Sigmoid colon (tissue), 4 donors: ENCODE data around the gene MKI67.

Source experiments
- EP300 ChIP-seq, 4 donors: sonication (generic); formaldehyde crosslinking; IDR thresholded peaks; one replicate each; pipeline ENCODE4 v1.6.1; 2017; ENCODE audit warnings: antibody characterized with exemption in 4 of 4
- POLR2A ChIP-seq, 2 donors: fragments of 450-650 bp; IDR thresholded peaks; one replicate each; pipeline ENCODE4 v1.6.1; 2016; ENCODE audit warnings: antibody characterized with exemption in 2 of 2, mild to moderate bottlenecking in 2 of 2, moderate library complexity in 2 of 2
- TF ChIP-seq, protein P1 (sequence below), 4 experiments: fragments of 450-650 bp in 3 of 4; fragments of 200-600 bp in 1 of 4; IDR thresholded peaks; one replicate each; pipeline ENCODE4 v1.5.1; 2016 to 2019; ENCODE audit warnings: antibody characterized with exemption in 4 of 4, mild to moderate bottlenecking in 3 of 4, moderate library complexity in 2 of 4

DNA sequence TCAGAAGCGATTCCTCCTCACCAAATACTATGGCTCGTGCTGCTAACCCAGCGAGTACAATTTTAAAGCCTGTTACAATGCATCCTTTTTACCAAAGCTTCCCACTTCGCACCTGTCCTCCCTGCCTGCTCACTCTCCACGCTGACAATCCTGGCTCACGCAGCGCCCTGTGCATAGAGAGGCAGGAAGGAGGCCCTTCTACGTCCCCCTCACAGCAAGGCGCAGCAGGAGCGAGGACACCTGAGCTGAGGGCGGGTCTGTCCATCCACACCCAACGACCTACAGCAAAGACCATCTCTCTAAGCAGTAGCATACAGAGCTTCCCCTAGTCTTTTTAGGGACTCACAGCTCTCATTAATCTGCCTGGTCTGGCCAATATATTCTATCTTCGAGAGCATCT is 46.0 kb downstream of the MKI67 start:
- TF ChIP-seq, protein P1, sequence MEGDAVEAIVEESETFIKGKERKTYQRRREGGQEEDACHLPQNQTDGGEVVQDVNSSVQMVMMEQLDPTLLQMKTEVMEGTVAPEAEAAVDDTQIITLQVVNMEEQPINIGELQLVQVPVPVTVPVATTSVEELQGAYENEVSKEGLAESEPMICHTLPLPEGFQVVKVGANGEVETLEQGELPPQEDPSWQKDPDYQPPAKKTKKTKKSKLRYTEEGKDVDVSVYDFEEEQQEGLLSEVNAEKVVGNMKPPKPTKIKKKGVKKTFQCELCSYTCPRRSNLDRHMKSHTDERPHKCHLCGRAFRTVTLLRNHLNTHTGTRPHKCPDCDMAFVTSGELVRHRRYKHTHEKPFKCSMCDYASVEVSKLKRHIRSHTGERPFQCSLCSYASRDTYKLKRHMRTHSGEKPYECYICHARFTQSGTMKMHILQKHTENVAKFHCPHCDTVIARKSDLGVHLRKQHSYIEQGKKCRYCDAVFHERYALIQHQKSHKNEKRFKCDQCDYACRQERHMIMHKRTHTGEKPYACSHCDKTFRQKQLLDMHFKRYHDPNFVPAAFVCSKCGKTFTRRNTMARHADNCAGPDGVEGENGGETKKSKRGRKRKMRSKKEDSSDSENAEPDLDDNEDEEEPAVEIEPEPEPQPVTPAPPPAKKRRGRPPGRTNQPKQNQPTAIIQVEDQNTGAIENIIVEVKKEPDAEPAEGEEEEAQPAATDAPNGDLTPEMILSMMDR (IDR thresholded peaks at IDR 0.05) = no peak
- TF ChIP-seq POLR2A (IDR thresholded peaks at IDR 0.05) (no peak), EP300 (IDR thresholded peaks at IDR 0.05) (no peak)
